IPS-20b (cell line): Measurements from ENCODE around the gene ZNF143.

Experiments used
- H3K27ac ChIP-seq: one replicate; pipeline ENCODE4 v1.5.1; 2013; ENCODE audit warnings: low read length
- H3K27me3 ChIP-seq: 2 replicates; pipeline ENCODE4 v1.6.1; 2013; ENCODE audit warnings: mild to moderate bottlenecking, low read length, inconsistent platforms; ENCODE audit not compliant: insufficient read depth
- H3K36me3 ChIP-seq: 2 replicates; pipeline ENCODE4 v1.6.1; 2013; ENCODE audit warnings: low read depth, mild to moderate bottlenecking, inconsistent platforms, low read length, moderate library complexity; ENCODE audit not compliant: insufficient read depth
- H3K4me1 ChIP-seq: 2 replicates; pipeline ENCODE4 v1.6.1; 2013; ENCODE audit warnings: mild to moderate bottlenecking, control low read depth, inconsistent platforms, low read length, moderate library complexity; ENCODE audit not compliant: insufficient read depth
- H3K4me3 ChIP-seq: 2 replicates; pipeline ENCODE4 v1.5.1; 2013; ENCODE audit warnings: mild to moderate bottlenecking, low read length, inconsistent platforms
- H3K9ac ChIP-seq: 2 replicates; pipeline ENCODE4 v1.6.1; 2013; ENCODE audit warnings: low read depth, mild to moderate bottlenecking, inconsistent platforms, low read length, moderate library complexity
- H3K9me3 ChIP-seq: 2 replicates; pipeline ENCODE4 v1.6.1; 2013; ENCODE audit warnings: mild to moderate bottlenecking, low read depth, low read length, inconsistent platforms; ENCODE audit not compliant: insufficient read depth

ZNF143 gene

DNA sequence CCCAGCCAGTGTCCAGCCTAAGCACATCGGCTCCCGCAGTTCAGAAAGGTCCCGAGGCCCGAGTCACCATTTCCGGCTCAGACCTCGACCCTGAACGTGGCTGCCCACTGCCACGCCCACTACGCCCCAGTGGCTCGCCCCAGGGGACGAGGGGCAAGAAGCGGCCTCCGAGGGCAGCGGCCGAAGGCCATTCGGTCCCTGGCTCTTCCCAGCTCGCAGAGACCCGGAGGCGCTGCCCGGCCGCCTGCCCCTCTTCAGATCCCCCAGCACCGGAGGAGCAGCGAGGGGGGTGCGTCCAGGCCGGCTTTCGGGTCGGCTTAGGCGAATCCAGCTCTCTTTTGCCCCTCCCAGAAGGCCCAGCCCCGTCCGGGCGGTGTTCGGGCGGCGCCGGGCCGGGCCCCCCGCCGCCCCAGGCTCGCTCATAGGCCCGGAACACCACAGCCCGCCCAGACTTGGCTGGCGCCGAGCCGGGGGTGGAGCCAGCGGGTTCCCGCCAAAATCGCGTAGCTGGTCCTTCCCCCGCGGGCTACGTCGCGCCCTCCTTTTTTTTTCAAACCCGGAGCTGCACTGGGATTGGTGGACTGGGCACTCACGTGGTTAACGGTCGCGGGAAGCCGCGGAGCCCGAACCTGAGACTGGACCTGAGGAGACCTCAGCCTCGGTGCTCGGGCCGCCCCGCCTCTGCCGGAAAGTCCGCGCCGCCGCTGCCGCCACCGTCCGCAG, 112.4 kb downstream of the ZNF143 start, which contains the start of gene WEE1:
TSS of gene WEE1 (plus strand) at position 619 of the 723 bp plus-strand sequence. CDS start 264 bp downstream, outside the sequence.
- Histone ChIP-seq H3K4me3 (peak within 1 kb of the TSS; percentile 98), H3K4me1 (peaks cover 27% of the 10 kb centered on the region), H3K9ac (peak within 1 kb of the TSS; percentile 97), H3K27ac (peak within 1 kb of the TSS; percentile 42), H3K9me3 (no peaks in the 10 kb centered on the region), H3K36me3 (peaks cover 34% of the 10 kb centered on the region), H3K27me3 (no peaks in the 10 kb centered on the region)

- H3K9ac ChIP-seq = peak overlapping the region; percentile 97
- H3K36me3 ChIP-seq = peaks cover 40% of the 10 kb centered on the region
- peak overlapping the region; percentile 98 for H3K4me3 ChIP-seq
- peaks cover 21% of the 10 kb centered on the region for H3K4me1 ChIP-seq
- peak overlapping the region; percentile 42 for H3K27ac ChIP-seq
- no peaks in the 10 kb centered on the region for H3K9me3 ChIP-seq
- H3K27me3 ChIP-seq = no peaks in the 10 kb centered on the region
These were observed 113.2 kb downstream of the ZNF143 start for GRCh38 chr11:9573775-9574621.

DNA sequence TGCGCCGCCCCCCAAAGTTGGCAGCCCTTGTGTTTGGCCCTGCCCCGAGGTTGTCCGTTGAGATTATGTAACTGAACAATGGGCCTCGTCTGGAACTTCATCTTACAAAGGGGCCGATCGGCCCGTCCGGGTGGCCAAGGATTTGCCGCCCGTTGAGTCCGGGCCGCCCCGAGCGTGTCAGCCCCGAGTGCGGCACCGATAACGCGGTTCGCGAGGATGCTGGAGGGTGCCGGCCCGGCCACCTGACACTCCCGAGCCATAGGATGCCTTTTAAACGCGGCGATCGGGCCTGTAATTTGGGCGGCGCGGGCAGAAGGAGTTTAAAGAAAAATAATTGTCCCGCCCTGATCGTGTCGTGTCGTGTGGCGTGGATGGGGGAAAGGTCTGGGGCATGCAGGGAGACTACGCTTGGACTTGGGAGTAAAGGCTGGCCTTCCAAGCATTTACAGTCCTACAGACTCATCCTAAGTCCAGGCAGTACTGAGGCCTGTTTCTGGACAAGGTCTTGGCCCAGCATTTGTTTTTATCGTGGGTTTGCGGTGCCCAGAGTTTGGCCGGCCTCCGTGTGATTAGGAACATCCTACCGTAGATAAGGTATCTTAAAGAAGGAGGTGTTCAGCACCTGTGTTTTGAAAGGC, 113.9 kb downstream of the ZNF143 start:
- Histone ChIP-seq H3K9ac (peak overlapping the region; percentile 97), H3K4me3 (peak overlapping the region; percentile 98), H3K36me3 (peaks cover 47% of the 10 kb centered on the region), H3K27me3 (no peaks in the 10 kb centered on the region), H3K9me3 (no peaks in the 10 kb centered on the region), H3K27ac (peak overlapping the region; percentile 26), H3K4me1 (peaks cover 15% of the 10 kb centered on the region)

DNA sequence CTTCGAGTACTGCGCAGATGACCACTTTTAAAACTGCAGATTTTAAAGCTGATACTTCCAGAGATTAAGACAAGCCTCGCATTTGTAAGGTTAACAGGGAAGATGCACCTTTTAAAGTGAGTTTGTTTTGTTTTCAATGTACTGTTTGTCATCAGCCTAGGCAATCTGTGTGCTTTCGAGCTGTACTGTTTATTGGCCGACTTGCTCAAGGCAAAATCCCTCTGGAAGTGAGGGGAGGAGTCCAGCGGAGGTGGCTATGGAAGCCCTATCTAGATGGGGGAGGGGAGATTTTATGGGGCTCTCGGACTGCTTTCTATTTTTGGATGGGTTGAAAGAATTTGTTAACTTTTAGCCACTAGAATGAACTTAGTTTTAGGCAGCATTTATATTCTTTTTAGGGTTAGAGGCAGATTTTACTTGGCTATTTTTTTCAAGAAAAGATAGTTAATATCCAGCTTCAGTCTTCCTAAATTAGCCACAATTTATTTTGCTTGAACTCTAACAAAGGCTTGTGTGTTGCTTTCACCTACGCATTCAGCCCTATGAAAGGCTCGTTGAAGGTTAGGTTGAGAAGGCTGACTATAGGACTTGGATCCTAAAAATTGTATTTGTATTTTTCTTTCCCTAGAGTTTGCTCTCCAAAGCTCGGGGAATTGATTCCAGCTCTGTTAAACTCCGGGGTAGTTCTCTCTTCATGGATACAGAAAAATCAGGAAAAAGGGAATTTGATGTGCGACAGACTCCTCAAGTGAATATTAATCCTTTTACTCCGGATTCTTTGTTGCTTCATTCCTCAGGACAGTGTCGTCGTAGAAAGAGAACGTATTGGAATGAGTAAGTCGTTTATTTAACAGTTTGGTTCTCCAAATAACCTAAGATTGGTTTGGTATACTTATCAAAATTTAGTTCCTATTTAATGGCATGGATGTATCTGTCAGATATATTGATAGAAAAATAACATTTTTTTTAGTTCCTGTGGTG, 114.7 kb downstream of the ZNF143 start:
- H3K9ac ChIP-seq = peak overlapping the region; percentile 97
- peaks cover 12% of the 10 kb centered on the region; the same call in 1 of the 2 replicates for H3K4me1 ChIP-seq
- H3K27ac ChIP-seq = peak overlapping the region; percentile 26
- no peaks in the 10 kb centered on the region for H3K27me3 ChIP-seq
- H3K36me3 ChIP-seq = peaks cover 55% of the 10 kb centered on the region
- H3K4me3 ChIP-seq = peak overlapping the region; percentile 98
- H3K9me3 ChIP-seq = no peaks in the 10 kb centered on the region

- no peaks in the 10 kb centered on the region for H3K27me3 ChIP-seq
- H3K9me3 ChIP-seq = no peaks in the 10 kb centered on the region
- peak overlapping the region; percentile 98 for H3K4me3 ChIP-seq
- no peak overlapping the region for H3K27ac ChIP-seq
- H3K4me1 ChIP-seq = peaks cover 12% of the 10 kb centered on the region; the same call in 1 of the 2 replicates
- peak overlapping the region; percentile 97 for H3K9ac ChIP-seq
- peaks cover 68% of the 10 kb centered on the region for H3K36me3 ChIP-seq
These were observed 116.0 kb downstream of the ZNF143 start for GRCh38 chr11:9576701-9577381.

DNA sequence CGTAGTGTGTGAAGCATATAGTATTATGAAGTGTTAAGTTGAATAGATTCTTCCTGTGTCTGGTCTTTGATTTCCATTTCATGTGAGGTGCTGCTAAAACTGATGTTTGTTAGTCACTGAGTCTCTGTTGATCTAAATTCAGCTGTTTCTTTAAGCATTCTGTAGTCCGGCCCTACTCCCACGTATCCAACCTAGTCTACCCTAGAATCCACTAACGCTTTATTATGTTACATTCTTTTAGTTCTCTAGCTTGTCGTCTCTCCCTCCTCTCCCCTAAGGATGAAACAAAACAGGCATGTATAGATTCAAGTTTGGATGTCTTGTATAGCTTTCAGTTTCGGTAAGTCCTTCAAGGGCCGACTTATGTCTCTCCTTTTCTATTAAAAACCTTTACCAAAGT, 116.7 kb downstream of the ZNF143 start:
- peaks cover 75% of the 10 kb centered on the region for H3K36me3 ChIP-seq

More for the DNA sequence above, 116.7 kb downstream of the ZNF143 start:
- H3K9me3 ChIP-seq = no peaks in the 10 kb centered on the region
- H3K4me1 ChIP-seq = peaks cover 12% of the 10 kb centered on the region; the same call in 1 of the 2 replicates
- no peak overlapping the region for H3K27ac ChIP-seq
- H3K27me3 ChIP-seq = no peaks in the 10 kb centered on the region
- peak overlapping the region; percentile 35; the same call in 1 of the 2 replicates for H3K9ac ChIP-seq
- H3K4me3 ChIP-seq = peak overlapping the region; percentile 98
